GM12875 (cell line): ENCODE measurements around the gene HEBP2.
"Not testable (repeated sequence)": the region's sequence is repeated elsewhere in the genome, so short reads cannot be mapped to it uniquely, and the experiment has no call there.

ENCODE experiments used
- H3K4me3 ChIP-seq: one replicate; pipeline ENCODE4 v1.5.1; 2011; ENCODE audit warnings: low read depth, low read length, control low read depth
- CTCF ChIP-seq: IDR thresholded peaks from 2 replicates; pipeline ENCODE4 v1.5.1; 2011; ENCODE audit warnings: low read depth, mild to moderate bottlenecking, control low read depth, inconsistent platforms, low read length, moderate library complexity, borderline replicate concordance; ENCODE audit not compliant: insufficient read depth

Gene HEBP2

DNA sequence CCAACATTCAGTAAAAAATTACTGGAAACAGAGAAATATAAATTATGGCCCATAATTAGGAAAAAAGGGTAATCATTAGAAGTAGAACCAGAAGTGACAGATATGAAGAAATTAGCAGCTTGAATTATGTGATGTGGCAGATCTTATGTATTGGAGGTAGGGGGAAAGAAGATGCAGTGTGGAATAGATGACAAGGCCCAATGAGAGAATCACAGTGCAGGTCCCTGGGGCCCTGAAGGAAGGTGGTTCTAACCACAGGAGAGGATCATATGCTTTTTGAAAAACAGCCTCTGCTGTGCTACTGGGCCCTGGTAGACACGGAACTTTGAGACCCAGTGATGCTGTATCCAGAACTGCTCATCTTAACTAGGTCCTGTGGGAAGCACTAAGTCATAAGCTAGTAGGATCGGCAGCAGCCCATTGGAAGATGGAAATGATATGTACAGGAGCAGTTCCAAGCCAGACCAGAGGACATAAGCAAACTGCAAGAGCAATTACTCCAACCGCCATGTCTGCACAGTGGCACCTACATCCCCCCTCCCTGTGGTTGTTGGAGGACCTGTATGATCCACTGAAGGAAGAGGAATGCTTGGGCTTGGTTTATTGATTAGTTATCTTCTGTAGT lies 14.2 kb downstream of the HEBP2 start:
- TF ChIP-seq CTCF = no peak
- no peak overlapping the region for H3K4me3 ChIP-seq

GRCh38 chr6:138419766-138420165 lies 15.7 kb downstream of the HEBP2 start:
- H3K4me3 ChIP-seq = no peak overlapping the region
- no peak for TF ChIP-seq CTCF

GRCh38 chr6:138420356-138420755 lies 16.3 kb downstream of the HEBP2 start:
- TF ChIP-seq CTCF = no peak
- no peak overlapping the region for H3K4me3 ChIP-seq

DNA sequence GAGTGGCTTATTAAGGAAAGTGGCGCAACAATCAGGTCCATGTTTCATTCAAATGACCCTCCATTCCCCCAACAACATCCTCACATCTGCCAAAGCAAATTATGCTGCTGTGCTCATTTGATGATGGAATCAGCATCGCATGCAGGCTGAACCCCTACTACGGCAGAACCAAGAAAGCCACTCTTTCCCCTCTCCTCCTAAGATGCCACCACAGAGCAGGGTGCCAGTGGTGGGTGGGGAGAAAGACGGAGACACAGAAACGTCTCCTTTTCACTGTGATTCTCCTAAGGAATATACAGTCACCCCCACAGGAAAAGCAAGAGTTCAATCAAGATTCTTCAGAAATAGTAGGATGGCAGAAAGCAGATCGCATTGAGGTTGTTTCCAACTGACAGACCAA lies 17.1 kb downstream of the HEBP2 start:
- no peak overlapping the region for H3K4me3 ChIP-seq
- TF ChIP-seq CTCF = no peak

DNA sequence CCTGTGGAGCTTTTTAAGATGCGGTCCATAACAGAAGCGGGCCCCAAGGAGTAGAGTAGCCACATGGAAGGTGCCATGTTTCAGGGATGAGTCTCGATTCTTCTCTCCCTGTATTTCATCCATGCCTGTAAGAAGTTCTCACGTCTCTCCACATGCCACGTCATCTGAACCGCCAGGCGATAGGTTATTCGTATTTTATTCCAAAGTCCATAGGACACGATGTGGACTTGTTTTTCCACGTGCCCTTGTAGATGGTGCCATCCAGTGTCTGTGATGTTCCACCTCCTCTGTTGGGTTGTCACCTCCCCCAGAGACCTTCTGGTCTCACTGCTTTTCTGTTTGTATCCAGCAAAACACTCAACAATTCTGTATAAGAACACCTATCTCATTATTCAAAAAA lies 17.6 kb downstream of the HEBP2 start:
- H3K4me3 ChIP-seq = no peak overlapping the region
- TF ChIP-seq CTCF = no peak

- TF ChIP-seq CTCF = no peak
Measured at GRCh38 chr6:138422861-138423260, 18.8 kb downstream of the HEBP2 start.

GRCh38 chr6:138424004-138424904 lies 20.2 kb downstream of the HEBP2 start:
- no peak overlapping the region for H3K4me3 ChIP-seq
- no peak for TF ChIP-seq CTCF

More at GRCh38 chr6:138422861-138423260, 18.8 kb downstream of the HEBP2 start:
- no peak overlapping the region for H3K4me3 ChIP-seq

GRCh38 chr6:138425256-138425655 lies 21.2 kb downstream of the HEBP2 start:
- H3K4me3 ChIP-seq = not testable (repeated sequence)
